GM19099 (cell line): ENCODE results near the gene ARPC2.

Experiments
- POLR2A ChIP-seq: IDR thresholded peaks from 3 replicates; pipeline ENCODE4 v1.6.1; 2011; ENCODE audit warnings: low read depth; ENCODE audit not compliant: insufficient read length; ENCODE audit errors: extremely low read depth

ARPC2 gene

DNA sequence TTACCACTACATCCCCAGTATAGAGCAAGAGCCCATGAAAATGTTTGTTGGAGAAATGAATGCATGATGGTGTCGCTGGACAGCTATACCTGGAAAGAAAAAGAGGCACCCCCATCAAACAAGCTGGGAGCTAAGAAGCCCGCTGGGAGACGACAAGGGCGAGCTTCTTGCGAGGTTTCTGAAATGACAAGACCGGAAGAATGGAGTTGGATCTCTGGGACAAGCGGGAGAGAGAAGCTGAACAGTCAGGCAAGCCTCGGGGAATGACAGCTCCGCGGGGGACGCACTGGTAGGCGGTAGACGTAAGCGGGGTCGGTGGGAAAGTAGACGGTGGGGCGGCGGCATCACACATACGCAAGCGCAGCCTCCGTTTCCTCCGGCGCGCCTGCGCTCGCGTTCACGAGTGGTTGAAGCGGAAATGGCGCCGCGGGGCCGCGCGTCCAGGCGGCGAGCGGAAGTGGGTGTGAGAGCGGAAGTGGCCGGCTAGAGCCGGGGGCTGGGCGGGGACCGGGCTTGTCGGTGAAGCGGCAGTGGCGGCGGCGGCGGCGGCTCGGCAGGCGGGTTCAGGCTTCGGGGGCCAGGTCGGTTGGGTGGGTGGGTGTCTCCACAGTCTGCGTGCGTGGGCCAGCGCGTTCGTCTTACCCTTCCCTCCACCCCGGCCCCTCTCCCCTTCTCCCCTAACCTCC is at the start of gene ARPC2:
Gene ARPC2 (plus strand): TSS at position 516 of the 686 bp plus-strand sequence. CDS start 282 bp downstream, outside the sequence.
- peak; percentile 80 for TF ChIP-seq POLR2A

DNA sequence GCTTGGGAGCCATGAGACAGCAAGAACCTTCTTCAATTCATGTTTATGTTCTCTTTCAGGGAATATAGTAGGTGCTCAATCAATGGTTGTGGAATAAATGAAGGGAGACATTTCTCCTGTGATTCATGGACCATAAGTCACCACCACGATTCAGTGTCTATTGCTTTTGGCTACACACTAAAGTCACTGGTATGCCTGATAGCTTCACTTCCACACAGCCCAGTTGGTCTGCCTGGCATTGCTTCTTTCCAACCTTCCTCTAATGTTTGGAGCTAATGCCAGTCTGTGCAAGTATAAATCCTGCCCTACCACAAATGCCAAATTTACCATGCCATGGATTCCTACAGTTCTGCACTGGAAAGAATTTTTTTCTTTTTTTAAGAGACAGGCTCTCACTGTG is 49.0 kb upstream of the ARPC2 start:
- no peak for TF ChIP-seq POLR2A

DNA sequence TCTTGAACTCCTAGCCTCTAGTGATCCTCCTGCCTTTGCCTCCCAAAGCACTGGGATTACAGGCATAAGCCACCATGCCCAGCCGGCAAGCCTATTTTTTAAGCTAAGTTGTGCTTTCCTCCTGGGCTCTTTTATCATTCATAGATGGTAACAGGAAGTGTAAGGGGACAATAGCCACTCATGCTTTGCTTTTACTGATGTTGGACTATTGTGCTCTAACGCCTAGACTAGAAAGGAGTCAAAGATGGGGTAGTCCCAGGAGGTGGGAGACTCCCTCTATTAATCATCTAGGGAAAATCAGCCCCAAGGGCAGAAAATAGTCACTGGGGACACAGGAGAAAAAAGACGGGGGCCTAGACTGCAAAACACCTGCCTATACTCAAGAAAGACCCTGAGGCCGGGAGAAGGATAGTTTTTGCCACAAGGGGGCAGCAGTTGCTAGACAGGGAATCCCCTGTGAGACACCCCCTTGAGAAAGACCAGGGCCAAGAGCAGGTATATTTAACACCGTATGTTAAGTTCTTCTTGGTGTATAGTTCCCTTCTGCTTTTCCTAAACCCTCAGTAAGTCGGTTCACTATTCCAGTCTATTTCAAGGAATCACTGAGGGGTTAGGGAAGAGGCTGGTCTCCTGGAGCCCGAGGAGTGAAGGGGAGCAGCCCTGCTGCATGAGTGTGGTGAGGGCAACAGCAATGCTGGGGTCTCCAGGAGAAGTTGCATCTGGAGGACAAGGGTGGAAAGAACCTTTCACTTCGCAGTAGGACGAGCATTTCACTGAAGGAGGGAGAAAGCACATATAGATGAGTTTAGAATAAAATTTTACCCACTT is 48.1 kb upstream of the ARPC2 start:
- no peak for TF ChIP-seq POLR2A

DNA sequence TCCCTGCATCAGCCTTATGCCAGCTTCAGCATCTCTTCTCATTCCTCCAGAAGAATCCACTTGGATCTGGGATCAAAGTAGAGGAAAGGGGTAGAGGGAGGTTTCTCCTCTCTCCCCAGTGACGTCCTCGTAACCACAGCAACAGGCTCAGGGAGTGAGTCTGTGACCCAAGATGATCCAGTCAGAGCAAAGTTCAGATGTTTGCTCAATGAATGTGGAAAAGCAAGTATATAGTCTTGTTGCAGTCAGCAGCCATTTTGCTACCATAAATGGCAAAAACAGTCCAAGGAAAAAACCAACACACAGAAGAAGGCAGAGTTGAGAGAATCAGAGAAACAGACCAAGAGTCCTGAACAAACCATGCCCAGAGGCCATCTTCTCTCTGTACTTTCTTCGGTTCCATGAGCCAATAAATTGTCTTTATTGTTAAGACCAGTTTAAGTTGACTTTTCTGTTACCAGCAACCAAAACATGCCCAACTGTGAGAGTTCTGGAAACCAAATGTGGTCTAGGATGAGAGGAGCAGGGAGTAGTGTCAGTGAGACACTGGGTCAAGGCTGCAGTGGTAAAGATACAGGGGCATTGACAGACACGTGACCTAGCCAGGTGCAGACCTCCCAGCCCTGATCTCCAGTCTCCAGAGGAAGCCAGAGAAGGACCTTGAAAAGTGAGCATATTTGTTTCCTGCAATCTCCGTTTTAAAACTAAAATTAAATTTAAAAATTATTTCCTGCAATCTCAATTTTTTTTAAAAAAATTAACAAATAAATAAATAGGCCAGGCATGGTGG is 47.0 kb upstream of the ARPC2 start:
- no peak for TF ChIP-seq POLR2A

DNA sequence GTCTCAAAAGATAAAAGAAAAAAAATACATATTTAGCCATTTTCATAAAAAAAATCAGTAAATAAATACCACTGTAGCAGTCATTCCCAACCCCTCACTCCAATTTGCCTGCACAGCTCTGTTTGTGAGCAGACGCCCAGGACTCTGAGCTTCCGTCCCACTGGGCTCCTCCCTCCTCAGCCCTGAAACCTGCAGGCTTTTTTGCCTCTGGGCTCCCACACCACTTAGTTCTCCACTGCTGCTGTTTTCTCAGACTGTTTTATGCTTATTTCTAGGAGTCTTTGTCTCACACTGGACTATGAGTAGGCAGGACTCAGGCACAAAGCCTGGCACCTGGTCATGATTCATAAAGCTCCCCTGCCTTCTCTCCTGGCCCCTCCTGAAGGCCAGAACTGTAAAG is 44.1 kb upstream of the ARPC2 start:
- no peak for TF ChIP-seq POLR2A

DNA sequence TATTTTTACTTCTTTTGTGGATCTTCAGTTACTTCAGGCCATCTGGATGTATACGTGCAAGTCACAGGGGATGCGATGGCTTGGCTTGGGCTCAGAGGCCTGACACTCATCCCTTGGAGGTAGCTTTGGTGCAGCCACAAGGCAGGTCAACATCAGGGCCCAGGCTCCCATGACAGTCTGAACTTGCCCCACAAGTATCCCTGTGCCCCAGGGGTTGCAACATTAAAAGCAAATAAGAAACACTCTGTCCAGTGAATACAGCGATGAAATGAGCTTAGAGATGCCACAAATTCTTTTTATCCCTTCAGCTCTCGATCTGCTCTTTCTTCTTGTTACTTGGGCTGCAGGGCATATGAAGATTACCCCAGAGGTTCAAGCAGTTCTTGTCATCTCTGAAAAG is 37.2 kb upstream of the ARPC2 start:
- no peak for TF ChIP-seq POLR2A

DNA sequence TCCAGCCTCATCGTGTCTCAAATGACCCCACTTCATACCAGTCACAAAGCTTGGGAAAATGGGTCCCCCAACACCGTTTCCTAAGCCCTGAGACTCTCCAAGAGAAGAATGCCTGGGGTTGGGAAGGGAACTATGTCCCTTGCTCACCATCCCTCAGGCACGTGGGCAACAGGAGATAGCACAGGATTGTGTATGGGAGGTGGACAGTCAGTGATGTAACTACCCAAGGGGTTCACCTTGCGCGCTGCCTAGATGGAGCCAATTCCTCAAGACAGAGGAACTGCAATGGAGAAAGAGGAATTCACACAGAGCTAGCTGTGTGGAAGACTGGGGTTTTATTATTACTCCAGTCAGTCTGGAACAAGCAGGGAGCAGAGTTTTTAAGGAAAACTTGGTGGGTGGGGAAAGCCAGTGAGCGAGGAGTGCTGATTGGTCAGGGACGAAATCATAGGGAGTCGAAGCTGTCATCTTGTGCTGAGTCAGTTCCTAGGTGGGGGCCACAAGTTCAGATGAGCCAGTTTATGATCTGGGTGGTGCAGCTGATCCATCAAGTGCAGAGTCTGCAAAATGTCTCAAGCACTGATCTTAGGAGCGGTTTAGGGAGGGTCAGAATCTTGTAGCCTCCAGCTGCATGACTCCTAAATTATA is 36.4 kb upstream of the ARPC2 start:
- TF ChIP-seq POLR2A, result no peak

DNA sequence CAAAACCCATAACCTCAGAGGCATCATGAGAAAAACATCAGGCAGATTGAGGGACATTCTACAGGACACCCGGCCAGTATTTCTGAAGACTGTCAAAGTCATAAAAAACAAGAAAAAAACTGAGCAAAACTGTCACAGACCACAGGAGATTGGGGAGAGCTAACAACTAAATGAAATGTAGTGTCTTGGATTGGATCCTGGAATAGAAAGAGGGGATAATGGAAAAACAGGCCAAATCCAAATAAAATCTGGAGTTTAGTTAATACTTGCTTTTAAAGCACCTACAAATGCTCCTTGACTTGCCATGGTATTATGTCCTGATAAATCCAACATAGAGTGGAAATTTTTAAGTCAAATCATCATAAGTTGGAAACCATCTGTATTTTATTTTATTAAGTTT is 32.7 kb upstream of the ARPC2 start:
- no peak for TF ChIP-seq POLR2A

DNA sequence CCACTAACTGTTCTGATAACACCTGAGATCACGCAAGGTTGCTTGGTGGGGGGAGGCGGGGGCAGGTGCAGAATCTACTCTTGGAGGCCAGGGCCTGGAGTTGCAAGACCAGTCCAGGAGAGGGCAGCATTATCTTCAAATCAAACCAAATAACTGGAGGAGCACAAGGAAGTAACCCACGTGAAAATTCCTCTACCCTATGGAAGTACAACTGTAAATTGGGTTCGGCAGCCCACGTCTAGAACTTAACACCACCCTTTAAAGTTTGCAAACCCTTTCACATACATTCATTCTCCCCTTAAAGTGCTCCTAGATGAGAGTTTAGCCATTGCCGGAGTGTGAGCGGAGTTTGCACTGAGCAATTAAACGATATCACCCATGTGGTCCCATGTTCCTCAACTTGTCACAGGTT is 30.6 kb upstream of the ARPC2 start:
- TF ChIP-seq POLR2A, result no peak

DNA sequence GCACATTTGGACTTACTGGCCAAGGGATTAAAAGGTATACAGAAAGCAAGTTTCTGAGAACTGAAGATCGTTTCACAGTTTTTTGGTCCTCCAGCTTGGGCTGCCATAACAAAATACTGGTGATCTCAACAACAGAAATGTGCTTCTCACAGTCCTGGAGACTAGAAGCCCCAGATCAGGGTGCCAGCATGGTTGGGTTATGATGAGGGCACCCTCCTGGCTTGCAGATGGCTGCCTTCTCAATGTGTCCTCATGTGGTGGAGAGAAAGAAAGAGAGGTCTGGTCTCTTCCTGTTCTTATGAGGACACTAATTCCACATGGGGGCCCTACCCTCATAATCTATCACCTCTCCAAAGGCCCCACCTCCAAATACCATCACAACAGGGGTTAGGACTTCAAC is 30.1 kb upstream of the ARPC2 start:
- no peak for TF ChIP-seq POLR2A

DNA sequence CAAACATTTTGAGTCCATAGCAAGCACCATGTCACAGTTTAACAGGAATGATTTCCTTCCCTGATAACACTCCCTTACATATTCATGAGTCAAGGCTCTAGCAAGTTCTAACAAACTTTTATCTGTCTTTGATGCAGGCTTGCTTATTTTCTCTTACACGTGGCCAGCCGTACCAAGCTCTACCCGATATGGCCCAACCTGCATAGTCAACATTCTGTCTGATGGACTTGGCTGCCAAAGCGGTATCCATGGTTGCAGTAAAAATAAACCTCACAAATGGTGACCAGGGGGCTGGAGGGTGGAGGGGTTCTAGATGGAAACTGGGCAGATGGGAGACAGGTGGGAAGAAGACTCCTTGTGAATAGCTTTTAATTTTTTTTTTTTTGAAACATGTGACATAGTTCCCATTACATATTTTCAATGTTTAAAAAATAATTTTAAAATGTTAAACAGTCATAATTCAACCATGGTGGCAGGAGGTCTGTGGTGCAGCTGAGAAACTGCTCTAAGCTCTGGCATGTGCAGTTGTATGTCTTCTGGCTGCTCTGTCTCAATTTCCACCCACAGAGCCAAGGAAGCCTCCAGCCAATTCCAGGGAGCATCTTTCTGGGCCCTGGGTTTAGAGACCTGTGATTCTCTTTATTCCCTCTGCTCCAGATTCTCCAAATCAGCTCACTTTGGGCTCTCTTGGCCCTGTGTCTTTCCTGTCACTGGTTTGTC is 29.5 kb upstream of the ARPC2 start:
- no peak for TF ChIP-seq POLR2A

DNA sequence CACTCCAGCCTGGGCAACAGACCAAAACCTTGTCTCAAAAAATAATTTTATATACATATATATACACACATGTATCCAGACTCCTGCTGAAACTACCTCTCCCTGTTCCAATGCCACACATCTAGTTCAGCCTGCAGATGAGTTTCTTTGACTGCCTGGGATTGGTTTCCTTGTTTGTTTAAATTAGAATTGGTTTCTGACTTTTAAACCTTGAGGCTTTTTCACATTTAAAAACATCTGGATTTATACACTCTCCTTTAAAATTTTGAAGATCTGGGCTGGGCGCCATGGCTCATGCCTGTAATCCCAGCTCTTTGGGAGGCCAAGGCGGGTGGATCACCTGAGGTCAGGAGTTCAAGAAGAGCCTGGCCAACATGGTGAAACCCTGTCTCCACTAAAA is 28.5 kb upstream of the ARPC2 start:
- no peak for TF ChIP-seq POLR2A

DNA sequence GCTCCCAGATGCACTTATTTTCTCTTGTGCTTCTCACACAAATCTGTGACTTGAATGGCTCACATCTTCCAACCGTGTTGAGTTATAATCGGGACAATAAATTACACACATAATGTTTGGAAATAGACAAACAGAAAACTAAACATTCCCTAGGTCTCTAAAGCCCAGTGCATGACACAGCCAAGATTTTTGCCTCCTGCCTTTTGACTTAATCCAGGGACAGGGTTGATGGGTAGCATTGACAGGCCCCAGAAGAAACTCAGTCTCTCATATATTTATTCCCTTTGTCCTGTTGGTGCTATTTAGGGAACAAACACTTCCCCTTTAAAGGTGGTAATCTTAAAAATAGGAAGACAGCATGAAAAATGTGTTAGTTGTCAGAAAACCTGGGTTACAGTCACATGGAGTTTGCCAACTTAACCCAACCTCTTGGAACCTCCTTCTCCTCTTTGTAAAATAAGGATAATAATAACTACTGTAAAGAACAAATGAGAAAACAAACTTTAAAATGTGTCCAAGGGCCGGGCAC is 24.0 kb upstream of the ARPC2 start:
- no peak for TF ChIP-seq POLR2A

DNA sequence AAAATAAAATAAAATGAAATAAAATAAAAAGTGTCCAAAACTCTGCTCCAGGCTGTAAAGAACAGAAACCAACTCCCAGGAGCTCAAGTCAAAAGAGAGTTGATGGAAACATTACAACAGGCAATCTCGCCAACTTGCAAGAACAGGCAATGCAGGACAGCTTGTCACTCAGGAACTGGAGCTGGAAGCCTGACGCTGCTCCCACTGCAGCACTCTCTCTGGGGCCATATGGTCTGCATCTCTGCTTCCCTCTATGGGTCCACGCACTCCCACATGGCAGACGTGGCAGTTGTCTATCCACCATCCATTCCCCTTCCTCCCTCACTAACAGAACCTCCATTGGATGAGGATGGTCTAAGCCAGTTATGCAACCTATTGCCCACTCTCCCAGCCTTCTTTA is 23.3 kb upstream of the ARPC2 start:
- TF ChIP-seq POLR2A, result no peak

DNA sequence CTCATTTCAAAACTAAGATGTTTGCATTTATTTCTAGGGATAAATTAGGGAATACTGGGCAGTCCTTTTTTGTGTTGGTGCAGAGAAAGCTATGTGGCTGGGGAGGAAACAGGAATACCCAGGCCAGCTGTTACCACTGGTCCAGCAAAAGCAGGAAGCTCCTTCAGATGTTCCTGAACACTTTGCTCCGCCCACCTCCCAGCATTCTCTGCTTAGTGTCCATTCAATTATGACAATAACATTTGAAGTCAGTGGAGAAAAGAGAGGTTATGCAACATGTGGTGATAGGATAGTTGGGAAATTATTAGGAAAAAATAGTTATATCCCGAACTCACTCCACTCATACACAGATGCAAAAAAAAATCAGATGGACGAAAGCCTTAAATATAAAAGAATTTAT is 22.1 kb upstream of the ARPC2 start:
- no peak for TF ChIP-seq POLR2A

DNA sequence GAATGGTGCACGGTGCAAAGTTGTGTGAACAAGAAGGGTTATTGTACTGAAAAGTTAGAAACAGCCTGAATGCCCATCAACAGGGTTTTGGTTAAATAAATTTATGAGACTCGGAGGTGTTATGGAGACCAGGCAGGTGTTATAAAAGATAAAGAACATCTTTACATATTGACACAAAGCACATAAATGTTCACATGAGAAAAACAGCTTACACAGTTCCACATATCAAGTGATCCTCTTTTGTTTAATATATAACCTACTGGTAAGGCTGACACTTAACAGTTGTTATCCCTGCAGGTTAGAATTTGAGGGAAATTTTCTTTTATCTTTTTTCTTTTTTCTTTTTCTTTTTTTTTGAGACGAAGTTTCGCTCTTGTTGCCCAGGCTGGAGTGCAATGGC is 20.0 kb upstream of the ARPC2 start:
- no peak for TF ChIP-seq POLR2A
